ENCODE results near the gene CDK5RAP2.
"Not testable (repeated sequence)": the region's sequence is repeated elsewhere in the genome, so short reads cannot be mapped to it uniquely, and the experiment has no call there.

The CDK5RAP2 gene

DNA sequence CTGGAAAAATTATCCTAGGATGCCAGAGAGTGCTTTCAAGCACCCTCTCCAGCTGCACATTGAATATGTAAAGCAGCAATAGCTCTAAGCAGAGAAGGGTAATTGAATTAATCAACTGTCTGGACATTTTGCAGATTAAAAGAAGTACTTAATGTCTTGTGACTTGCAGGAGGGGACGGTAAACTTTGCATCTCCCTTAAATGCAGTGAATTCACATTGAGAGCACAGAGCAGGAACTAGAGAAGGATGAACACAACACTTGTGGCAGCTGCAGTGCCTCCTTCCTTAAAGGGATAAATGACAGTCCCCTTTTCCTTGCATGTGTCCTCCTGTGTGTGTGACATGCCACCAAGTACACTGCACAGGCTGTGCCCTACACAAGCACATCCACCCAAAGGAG lies 7.4 kb upstream of the CDK5RAP2 start:
- no peak for DNase-seq (ENCODE audit: low spot score)

GRCh38 chr9:120583958-120584369 lies 4.0 kb upstream of the CDK5RAP2 start:
- DNase-seq (ENCODE audit: low spot score) = peak; percentile 97

- no peak for DNase-seq (ENCODE audit: low spot score)
Observed at GRCh38 chr9:120579139-120580050, 572 bp downstream of the CDK5RAP2 start.

- DNase-seq (ENCODE audit: low spot score) = no peak
Observed at GRCh38 chr9:120574473-120574872, 5.5 kb downstream of the CDK5RAP2 start.

DNA sequence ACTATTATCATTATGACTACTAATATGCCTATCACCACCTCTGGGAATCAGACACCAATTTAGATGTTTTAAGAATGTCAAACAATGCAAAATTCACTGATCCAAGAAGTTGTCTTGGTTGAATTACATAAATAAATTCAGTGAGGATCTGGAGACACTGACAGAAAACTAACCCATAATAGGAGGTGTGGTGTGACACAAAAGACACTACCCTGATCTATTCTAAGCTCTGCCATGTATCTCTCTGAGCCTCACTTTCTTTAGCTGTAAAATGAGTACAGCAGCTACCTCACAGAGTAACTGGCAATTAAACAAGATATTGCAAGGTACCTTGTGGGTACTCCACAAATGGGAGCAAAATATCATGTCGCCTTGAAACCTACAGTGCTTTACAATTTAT lies 7.5 kb downstream of the CDK5RAP2 start:
- no peak for DNase-seq (ENCODE audit: low spot score)

GRCh38 chr9:120571443-120572257 lies 8.3 kb downstream of the CDK5RAP2 start:
- peak; percentile 87 for DNase-seq (ENCODE audit: low spot score)

DNA sequence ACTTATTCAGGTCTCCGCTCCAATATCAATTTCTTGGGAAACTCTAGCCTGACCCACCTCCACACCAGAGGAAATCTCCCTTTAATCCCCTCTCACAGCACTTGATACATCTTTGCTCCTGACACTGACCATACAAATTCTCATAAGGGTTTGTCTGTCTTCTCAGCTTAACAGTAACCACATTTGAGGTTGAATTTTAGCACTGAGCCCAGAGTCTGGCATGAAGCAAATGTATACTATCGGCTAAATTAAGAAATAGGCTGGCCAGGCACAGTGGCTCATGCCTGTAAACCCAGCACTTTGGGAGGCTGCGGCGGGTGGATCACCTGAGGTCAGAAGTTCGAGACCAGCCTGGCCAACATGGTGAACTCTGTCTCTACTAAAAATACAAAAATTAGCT lies 9.7 kb downstream of the CDK5RAP2 start:
- no peak for DNase-seq (ENCODE audit: low spot score)

DNA sequence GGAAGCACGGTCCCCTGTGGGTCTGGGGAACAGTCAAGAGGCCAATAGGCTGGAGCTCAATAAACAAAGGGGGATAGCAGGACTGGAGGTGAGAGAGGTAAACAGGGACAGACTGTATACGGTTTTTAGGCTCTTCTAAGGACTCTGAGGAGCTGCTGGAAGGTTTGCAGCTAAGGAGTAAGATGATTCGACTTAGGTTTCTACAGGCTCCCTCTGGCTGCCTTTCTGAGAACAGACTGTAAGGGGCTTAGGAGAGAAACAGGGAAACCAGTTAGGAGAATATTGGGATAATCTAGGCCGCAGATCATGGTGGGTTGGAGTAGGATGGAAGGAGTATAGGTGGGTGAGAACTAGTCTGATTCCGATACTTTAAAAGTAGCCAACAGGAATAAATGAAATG lies 10.4 kb downstream of the CDK5RAP2 start:
- no peak for DNase-seq (ENCODE audit: low spot score)

DNA sequence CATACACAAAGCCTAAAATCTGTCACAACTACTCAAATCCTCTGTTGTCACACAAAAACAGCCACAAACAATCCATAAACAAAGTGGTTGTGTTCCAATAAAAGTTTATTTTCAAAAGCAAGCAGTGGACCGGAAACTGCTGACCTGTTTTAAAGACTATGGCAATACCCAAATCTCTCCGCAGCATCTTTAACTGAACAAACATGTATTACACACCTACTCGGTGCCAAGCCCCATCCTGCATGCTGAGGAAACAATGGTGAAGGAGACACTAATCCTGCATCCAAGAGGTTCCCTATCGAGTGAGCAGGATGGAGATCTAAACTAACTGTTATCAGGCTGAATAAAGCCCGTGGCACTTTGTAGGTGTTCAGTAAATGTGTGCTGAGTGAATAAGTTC lies 11.2 kb downstream of the CDK5RAP2 start:
- no peak for DNase-seq (ENCODE audit: low spot score)

DNA sequence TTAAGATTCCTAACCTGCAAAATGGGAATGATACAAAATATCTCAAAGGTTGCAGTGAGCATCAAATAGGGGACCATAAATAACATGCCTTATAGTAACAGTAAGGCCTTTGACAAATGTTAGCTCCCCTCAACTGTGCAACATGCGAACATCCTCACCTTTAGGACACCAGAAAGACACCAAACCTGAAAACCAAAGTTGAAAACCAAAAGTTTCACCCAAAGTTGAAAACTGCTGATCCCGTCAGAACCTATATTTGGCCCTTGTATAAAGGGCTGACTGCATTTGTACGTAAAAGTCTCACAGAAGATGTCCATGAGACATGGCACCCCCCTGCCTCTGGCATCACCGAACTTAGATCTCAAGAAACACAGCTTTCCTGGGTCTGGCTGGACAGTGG lies 12.1 kb downstream of the CDK5RAP2 start:
- no peak for DNase-seq (ENCODE audit: low spot score)

DNA sequence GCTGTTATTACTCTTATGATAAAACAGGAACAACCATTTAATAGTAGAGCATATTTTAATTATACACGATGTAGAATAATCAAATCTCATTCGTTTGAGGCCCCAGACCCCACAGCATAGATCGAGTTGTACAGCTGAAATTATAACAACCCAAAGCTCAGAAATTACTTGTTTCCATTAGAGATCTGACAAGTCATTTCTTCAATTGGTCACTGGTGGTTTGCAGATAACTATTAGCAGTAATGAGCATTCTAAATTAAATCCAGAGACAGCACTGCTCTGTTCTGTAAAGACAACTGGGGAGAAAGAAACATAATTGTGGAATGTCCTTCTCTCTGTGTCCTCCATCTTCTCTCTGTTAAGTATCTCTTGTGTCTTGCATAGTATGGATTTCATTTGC lies 12.9 kb downstream of the CDK5RAP2 start:
- DNase-seq (ENCODE audit: low spot score) = no peak

DNA sequence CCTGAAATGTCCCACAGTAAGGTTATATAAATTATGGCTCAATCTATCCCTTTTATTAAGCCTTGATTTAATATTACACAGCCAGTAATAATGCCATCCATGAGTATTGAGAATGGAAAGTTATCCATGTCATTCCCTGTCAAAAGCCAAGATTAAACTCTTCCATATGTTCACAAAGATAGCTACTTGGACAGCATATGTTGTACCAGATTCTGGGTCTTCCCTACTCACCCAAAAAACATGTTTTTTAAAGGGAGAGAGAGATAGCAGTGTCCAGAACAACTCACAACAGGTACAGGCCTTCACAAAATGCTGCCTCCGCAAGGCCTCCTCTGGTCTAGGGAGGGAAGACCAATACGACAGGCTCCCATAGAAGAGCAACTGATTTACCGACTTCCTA lies 15.4 kb downstream of the CDK5RAP2 start:
- no peak for DNase-seq (ENCODE audit: low spot score)

DNA sequence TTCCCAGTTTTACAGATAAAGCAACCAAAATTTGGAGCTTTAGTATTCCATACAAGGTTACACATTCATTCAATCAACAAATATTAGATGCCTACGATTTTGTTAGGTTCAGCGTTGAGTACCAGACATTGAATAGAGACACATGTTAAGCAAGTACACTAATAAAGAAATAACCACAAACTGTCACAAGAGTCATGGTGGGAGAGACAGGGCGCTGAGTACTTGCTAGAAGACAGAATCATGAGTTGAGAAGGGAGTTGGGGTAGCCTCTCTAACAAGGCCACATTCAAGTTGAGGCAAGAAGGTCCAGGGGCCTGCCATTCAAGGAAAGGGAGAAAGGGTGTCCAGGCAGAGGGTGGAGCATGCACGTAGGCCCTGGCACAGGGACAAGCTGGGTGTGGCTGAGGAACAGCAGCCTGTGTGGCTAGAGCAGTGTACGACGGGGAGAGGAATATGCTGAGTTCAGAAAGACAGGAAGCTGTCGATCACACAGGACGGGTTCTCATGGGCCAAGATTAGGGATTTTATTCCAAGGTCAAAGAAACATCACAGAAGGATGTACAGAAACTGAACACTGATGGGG lies 17.0 kb downstream of the CDK5RAP2 start:
- no peak for DNase-seq (ENCODE audit: low spot score)

- no peak for DNase-seq (ENCODE audit: low spot score)
Observed at GRCh38 chr9:120561709-120562108, 18.3 kb downstream of the CDK5RAP2 start.

- no peak for DNase-seq (ENCODE audit: low spot score)
Observed at GRCh38 chr9:120559546-120559945, 20.4 kb downstream of the CDK5RAP2 start.

DNA sequence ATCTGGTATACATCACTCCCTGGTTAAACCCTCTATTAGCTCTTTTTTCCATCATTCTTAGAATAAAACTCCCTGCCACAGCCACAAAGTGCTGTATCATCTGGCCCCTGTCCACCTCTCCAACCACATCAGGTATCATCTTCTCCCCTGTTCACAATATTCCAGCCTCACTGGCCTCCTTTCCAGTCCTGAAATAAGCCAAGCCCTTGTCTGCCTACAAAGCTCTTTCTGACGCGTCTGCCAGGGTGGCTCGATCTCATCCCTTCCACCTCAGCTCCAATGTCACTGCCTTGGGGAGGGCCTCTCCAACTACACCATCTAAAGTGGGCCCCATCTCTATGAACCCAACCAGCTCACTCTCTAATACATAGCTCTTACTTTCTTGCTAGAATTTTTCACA lies 21.5 kb downstream of the CDK5RAP2 start:
- no peak for DNase-seq (ENCODE audit: low spot score)

GRCh38 chr9:120557205-120557604 lies 22.8 kb downstream of the CDK5RAP2 start:
- DNase-seq (ENCODE audit: low spot score) = no peak

GRCh38 chr9:120556775-120557174 lies 23.2 kb downstream of the CDK5RAP2 start:
- no peak for DNase-seq (ENCODE audit: low spot score)

DNA sequence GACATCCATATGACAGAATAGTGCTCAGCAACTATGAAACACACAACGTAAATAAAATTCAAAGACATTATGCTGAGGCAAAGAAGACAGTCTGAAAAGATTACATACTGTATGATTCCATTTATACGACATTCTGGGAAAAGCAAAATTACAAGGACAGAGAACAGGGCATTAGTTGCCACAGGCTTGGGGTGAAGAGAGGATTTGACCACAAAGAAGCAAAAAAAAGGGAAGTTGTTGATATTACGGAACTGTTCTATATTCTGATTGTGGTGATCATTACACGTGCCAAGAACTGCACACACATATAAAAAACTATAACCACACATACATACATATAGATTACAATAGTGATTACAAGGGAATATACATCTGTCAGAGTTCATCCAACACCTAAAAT lies 24.1 kb downstream of the CDK5RAP2 start:
- DNase-seq (ENCODE audit: low spot score) = no peak

- DNase-seq (ENCODE audit: low spot score) = not testable (repeated sequence)
Observed at GRCh38 chr9:120552210-120552704, 27.7 kb downstream of the CDK5RAP2 start.

DNA sequence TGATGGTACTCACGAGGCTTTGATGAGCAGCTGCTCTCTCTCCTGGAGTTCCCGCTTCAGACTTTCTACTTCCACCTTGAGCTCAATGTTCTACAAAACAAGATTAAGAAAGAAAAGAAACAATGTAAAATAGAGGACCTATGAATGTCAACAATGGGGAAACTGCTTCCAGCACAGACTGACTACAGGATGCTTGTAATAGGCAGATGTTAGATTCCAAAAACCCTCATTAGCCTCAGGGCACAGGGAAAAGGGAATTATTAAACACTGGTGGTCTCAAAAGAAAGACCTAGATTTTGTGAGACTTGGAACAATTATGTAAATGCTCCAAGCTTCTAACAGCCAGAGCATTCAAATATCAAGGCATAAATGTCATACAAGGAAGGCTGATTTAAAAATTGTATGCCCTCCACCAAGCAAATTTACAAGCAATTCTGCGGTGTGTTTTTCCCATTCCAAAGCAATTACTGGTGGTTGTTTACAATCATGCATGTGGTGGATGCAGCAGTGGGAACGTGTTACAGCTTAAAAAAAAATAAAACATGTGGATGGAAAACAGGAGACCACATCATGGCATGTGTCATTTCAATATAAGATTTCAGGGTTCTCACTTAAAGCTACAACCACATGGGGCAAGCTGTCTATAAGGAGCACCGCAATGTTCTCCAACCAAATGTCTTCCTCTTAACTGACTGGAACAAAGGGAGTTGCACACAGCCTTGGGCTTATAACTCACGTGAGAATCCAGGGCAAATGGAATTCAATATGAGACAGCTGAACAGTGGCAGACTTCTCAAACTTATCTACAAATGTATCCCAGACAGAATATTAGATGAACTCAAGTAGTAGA lies 34.0 kb downstream of the CDK5RAP2 start:
- no peak for DNase-seq (ENCODE audit: low spot score)

GRCh38 chr9:120544441-120544840 lies 35.5 kb downstream of the CDK5RAP2 start:
- DNase-seq (ENCODE audit: low spot score) = no peak
